Mammary epithelial cell (primary cell): Measurements from ENCODE around the gene GARRE1.
"Not testable (repeated sequence)": the region's sequence is repeated elsewhere in the genome, so short reads cannot be mapped to it uniquely, and the experiment has no call there.

Source experiments
- EZH2 ChIP-seq: IDR thresholded peaks from 2 replicates; pipeline ENCODE4 v1.6.1; 2012; ENCODE audit warnings: low read length, inconsistent platforms, borderline replicate concordance
- TF ChIP-seq, protein P1 (sequence below), 2 donors: IDR thresholded peaks in 1 of 2; conservative IDR thresholded peaks in 1 of 2; 2 replicates each; pipeline ENCODE4 v1.5.1; 2011 to 2012; ENCODE audit warnings: inconsistent platforms in 2 of 2, low read length in 2 of 2, mild to moderate bottlenecking in 2 of 2, control low read depth in 1 of 2, low read depth in 1 of 2; ENCODE audit not compliant: insufficient read depth in 1 of 2; ENCODE audit errors: extremely low read depth in 1 of 2

DNA sequence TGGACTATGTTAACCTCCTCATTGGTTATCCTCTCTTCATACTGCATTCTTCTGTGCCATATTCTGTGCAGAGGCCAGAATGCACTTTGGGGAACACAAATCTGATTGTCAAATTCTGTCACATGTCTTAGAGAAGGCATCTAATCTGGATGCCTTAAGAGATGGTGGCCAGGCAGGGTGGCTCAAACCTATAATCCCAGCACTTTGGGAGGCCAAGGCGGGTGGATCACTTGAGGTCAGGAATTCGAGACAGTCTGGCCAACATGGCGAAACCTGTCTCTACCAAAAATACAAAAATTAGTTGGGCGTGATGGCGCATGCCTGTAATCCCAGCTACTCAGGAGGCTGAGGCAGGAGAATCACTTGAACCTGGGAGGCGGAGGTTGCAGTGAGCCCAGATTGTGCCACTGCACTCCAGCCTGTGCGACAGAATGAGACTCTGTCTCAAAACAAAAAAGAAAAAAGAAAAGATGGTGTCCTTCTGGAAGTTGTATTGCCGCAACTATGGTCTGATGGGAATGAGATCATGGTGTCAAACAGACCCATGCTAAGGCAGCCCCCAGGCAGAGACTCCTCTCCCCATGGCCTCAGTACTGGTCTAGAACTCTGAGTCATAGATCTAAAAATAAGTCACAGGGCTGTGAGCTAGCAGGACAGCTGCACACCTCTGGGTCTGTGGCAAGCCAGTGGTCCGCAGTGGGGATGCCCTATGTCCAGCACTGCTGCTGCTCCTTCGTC is 11.0 kb upstream of the GARRE1 start:
- TF ChIP-seq, protein P1, sequence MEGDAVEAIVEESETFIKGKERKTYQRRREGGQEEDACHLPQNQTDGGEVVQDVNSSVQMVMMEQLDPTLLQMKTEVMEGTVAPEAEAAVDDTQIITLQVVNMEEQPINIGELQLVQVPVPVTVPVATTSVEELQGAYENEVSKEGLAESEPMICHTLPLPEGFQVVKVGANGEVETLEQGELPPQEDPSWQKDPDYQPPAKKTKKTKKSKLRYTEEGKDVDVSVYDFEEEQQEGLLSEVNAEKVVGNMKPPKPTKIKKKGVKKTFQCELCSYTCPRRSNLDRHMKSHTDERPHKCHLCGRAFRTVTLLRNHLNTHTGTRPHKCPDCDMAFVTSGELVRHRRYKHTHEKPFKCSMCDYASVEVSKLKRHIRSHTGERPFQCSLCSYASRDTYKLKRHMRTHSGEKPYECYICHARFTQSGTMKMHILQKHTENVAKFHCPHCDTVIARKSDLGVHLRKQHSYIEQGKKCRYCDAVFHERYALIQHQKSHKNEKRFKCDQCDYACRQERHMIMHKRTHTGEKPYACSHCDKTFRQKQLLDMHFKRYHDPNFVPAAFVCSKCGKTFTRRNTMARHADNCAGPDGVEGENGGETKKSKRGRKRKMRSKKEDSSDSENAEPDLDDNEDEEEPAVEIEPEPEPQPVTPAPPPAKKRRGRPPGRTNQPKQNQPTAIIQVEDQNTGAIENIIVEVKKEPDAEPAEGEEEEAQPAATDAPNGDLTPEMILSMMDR (conservative IDR thresholded peaks at IDR 0.05 in 1 of 2, IDR thresholded peaks at IDR 0.05 in 1 of 2; ENCODE audit: extremely low read depth in 1 of 2, insufficient read depth in 1 of 2, low read depth in 1 of 2, low read length in 2 of 2), result not testable (repeated sequence)
- not testable (repeated sequence) for TF ChIP-seq EZH2
